ENCODE measurements around the gene USP54. TPM values are rescaled to one million over a fixed set of nuclear protein-coding genes. Genes with fewer than 3 reads are reported as not detected.

The USP54 gene
- total and polyA plus RNA-seq, 12 donors: 7.3 to 26.8 (median 14.8) TPM

- 93 to 99% (median 97%) methylated on average over 4 of the region's 4 CpGs for WGBS, 4 donors
- H3K9me3 ChIP-seq (replicated peaks in 1 of 3): no peaks in the 10 kb centered on the region
- H3K27ac ChIP-seq: no peak overlapping the region
- H3K4me1 ChIP-seq (replicated peaks in 1 of 2): peaks cover 0 to 19% of the 10 kb centered on the region in 2 donors
- no peaks in the 10 kb centered on the region for H3K36me3 ChIP-seq (replicated peaks in 1 of 2)
- no peak for DNase-seq
- intact Hi-C loops (cut with DNase I): no loop called here
- TF ChIP-seq CTCF (IDR thresholded peaks at IDR 0.05): no peak
- no peak for TF ChIP-seq POLR2A (IDR thresholded peaks at IDR 0.05)
- no peaks in the 10 kb centered on the region for H3K27me3 ChIP-seq
- no peak overlapping the region for H3K4me3 ChIP-seq
Observed at GRCh38 chr10:73593110-73593509, 2.0 kb upstream of the USP54 start.

- intact Hi-C loops (cut with DNase I): no loop called here
Observed at GRCh38 chr10:73591935-73592699, 975 bp upstream of the USP54 start.

GRCh38 chr10:73589563-73590126, 1.5 kb downstream of the USP54 start:
- TF ChIP-seq CTCF (IDR thresholded peaks at IDR 0.05): no peak
- TF ChIP-seq POLR2A (IDR thresholded peaks at IDR 0.05): no peak
- Histone ChIP-seq H3K4me3 (no peak overlapping the region), H3K27me3 (no peaks in the 10 kb centered on the region), H3K36me3 (replicated peaks in 1 of 2) (no peaks in the 10 kb centered on the region), H3K4me1 (replicated peaks in 1 of 2) (peaks cover 15 to 32% of the 10 kb centered on the region in 2 donors), H3K27ac (no peak overlapping the region), H3K9me3 (replicated peaks in 1 of 3) (no peaks in the 10 kb centered on the region)
- DNase-seq: peak in 1 of 7 donors; percentile 14
- intact Hi-C loops (cut with DNase I): no loop called here
- WGBS, 4 donors: 86 to 95% (median 90%) methylated on average over 3 of the region's 3 CpGs

More at GRCh38 chr10:73591935-73592699, 975 bp upstream of the USP54 start:
- no peak overlapping the region for H3K4me3 ChIP-seq
- no peaks in the 10 kb centered on the region for H3K9me3 ChIP-seq (replicated peaks in 1 of 3)
- no peaks in the 10 kb centered on the region for H3K27me3 ChIP-seq
- peaks cover 3 to 21% of the 10 kb centered on the region in 2 donors for H3K4me1 ChIP-seq (replicated peaks in 1 of 2)
- WGBS, 4 donors: 63 to 65% (median 64%) methylated on average over 3 of the region's 3 CpGs
- DNase-seq: peak in 2 of 7 donors; percentile 8 to 11
- no peaks in the 10 kb centered on the region for H3K36me3 ChIP-seq (replicated peaks in 1 of 2)
- peak overlapping the region in 2 of 5 donors; percentile 23 to 27 for H3K27ac ChIP-seq
- TF ChIP-seq CTCF (IDR thresholded peaks at IDR 0.05) (no peak), POLR2A (IDR thresholded peaks at IDR 0.05) (no peak)

- no peak for DNase-seq
- Histone ChIP-seq H3K27ac (no peak overlapping the region), H3K9me3 (replicated peaks in 1 of 3) (no peaks in the 10 kb centered on the region), H3K27me3 (no peaks in the 10 kb centered on the region), H3K36me3 (replicated peaks in 1 of 2) (no peaks in the 10 kb centered on the region), H3K4me1 (replicated peaks in 1 of 2) (peaks cover 15 to 32% of the 10 kb centered on the region in 2 donors), H3K4me3 (no peak overlapping the region)
- WGBS, 4 donors: 91 to 100% (median 97%) methylated on average over 1 of the region's 1 CpG
- intact Hi-C loops (cut with DNase I): no loop called here
- TF ChIP-seq CTCF (IDR thresholded peaks at IDR 0.05): no peak
- TF ChIP-seq POLR2A (IDR thresholded peaks at IDR 0.05): no peak
Observed at GRCh38 chr10:73588656-73589055, 2.5 kb downstream of the USP54 start.
